GM12872 (cell line): ENCODE data around the gene TMEM140.
A peak's percentile ranks its signal among the peaks of the same experiment; 100 is the strongest.

Experiments used
- TF ChIP-seq, protein P1 (sequence below): IDR thresholded peaks from 3 replicates; pipeline ENCODE4 v1.5.1; 2011; ENCODE audit warnings: low read depth, mild to moderate bottlenecking, low read length, moderate library complexity; ENCODE audit not compliant: insufficient read depth

Gene TMEM140

DNA sequence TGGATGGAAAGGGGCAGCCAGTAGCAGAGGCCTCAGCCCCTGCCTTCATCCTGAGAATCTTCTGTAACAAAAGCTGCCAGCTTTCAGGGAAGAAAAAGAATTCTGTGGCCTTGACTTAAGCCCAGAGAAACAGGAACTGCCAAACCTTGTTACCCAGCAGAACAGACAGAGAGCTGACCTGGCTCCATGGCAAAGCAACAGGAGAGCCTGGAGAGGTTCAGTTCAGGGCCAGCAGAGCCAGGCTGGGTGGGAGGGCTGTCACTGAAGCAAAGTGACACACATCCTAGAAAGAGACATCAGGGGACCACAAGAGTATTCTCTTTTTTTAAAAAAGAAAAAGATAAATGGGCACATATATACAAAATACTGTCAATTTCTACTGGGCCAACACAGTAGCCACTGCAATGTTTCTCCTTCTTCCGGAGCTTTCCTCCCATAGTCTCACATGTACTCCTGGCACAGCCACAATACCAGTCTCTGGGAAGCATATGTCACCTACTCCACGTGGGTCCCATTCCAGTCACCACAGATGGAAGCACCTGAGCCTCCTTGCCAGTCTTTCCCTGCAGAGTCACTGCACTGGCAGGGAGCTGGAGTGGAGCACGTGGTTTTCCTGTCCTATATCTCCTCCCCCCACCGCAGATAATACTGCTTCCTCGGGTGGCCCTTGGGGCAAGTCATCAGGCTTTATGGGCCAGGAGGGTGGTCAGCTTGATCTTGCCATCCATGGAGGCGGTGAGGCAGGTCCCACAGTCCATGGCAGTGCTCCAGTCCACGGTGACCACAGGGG lies 37.8 kb downstream of the TMEM140 start:
- TF ChIP-seq, protein P1, sequence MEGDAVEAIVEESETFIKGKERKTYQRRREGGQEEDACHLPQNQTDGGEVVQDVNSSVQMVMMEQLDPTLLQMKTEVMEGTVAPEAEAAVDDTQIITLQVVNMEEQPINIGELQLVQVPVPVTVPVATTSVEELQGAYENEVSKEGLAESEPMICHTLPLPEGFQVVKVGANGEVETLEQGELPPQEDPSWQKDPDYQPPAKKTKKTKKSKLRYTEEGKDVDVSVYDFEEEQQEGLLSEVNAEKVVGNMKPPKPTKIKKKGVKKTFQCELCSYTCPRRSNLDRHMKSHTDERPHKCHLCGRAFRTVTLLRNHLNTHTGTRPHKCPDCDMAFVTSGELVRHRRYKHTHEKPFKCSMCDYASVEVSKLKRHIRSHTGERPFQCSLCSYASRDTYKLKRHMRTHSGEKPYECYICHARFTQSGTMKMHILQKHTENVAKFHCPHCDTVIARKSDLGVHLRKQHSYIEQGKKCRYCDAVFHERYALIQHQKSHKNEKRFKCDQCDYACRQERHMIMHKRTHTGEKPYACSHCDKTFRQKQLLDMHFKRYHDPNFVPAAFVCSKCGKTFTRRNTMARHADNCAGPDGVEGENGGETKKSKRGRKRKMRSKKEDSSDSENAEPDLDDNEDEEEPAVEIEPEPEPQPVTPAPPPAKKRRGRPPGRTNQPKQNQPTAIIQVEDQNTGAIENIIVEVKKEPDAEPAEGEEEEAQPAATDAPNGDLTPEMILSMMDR = no peak

DNA sequence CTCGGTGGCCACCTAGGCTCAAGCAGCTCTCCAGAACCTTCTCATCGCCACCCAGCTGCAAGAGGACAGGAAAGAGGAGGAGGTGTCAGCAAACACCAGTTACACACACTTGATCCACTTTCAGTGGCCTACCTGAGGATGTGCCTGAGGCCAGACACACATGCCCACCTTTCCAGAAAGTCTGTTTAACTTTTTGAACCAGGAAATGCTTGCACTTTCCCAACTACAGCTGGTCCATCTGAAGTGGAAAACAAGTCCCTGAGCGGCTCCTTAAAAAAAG lies 38.3 kb downstream of the TMEM140 start:
- TF ChIP-seq, protein P1 = no peak

DNA sequence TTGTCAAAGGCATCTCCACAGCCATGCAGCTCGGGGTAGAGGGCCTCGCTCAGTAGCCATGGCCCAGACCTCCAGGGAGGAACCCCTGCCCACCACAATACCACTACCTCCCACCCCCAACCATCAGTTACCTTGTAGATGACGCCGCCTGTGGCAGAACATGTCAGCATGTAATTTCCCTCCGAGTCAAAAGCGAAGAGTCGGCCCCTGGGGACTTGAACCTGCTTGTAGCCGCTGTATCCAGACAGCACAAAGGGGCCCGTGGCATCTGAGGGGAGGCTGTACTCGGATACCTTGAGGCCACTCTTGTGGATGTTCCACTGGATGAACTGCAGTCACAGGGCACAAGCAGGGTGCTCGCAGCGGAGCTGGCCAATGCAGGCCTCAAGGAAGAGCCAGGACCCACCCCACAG lies 39.0 kb downstream of the TMEM140 start:
- TF ChIP-seq, protein P1 = 0 out of 3 replicates have a peak, but pooled peaks have one; percentile 5

DNA sequence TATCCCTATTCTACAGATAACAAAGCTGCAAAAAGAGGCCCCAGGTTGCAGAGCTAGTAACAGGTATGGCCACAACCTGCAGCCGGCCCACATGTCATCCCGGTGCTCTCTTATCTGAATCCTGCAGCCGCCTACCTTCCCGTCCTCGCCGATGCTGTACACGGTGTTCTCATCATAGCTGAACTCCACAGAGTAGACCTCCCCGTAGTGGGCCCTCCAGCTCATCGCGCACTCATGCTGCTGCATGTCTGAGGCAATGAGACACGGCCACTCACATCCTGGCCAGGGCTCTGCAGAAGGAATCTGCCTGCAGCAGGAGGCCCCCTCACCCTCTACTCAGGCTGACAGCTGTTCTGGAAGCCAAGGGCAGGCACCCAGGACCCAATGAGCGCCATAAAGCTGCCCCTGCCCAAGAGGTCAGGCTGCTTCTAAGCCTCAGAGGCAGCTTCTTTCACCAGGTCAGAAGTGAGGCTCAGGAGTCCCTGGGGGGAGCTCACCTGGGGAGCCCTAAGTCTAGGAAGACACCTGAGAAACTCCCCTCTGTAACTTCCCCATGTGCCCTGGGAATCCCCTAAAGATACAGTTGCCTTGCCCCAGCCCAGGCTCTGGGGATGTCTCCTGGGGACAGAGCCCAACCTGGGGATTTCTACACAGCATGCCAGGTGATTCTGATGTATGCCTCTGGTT lies 40.6 kb downstream of the TMEM140 start:
- TF ChIP-seq, protein P1 = no peak

DNA sequence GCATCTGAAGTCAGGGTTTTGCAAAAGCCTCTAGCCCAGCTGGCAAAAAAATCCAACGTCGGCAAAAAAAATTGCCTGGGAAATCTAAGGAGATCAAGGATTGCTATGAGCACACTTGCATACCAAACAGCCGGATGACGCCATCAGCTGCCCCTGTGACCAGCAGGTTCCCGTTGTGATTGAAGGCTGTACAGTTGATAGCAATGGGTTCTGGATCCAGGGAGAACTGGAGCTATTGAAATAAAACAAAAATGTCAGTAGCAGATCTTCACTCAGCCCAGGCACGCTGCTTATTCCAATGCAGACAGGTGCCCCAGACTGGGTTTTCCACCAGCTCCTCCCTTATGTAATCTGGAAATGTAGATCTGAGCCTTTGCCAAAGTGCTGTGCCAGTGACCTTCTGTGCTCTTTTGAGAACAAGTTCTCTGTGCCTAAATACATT lies 41.4 kb downstream of the TMEM140 start:
- TF ChIP-seq, protein P1 = no peak

DNA sequence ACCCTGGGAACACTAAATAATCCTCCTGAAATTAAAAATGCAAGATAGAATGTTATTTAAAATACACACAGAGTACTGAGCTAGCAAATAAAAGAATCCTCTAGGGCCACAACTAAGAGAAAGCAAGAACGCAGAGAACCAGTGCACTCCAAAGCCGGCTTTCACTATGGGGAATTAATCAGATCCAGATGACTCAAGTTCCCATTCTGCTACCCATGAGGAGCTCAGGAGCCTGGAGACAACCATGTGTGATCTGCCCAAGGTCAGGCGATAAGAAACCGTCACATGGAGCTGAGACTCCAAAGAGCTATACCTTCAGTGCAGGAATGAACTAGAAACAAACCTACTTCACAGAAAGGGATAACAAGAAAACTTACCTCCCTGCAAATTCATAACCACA lies 42.1 kb downstream of the TMEM140 start:
- TF ChIP-seq, protein P1 = no peak

DNA sequence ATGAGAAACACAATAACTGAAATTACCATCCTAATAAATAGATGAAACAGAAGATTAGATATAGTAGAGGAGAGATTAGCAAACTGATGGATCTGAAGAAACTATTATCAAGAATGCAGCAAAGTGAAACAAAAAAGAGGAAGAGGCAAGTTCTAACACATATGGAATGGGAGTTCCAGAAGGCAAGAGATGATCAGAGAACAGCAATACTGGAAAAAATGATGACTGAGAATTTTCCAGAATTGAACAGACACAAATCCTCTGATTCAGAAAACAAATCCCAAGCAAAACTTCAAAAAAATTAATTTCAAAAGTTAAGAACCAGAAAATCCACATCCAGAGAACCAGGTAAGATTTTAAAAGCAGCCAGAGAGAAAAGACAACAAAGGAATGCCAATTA lies 42.8 kb downstream of the TMEM140 start:
- TF ChIP-seq, protein P1 = no peak
